Naive thymus-derived CD8-positive, alpha-beta T cell (primary cell): ENCODE data around the gene RARB. TPM values are rescaled to one million over a fixed set of nuclear protein-coding genes. Genes with fewer than 3 reads are reported as not detected.
A peak's percentile ranks its signal among the peaks of the same experiment; 100 is the strongest.

Experiments used
- ATAC-seq, 2 donors: fragments of 150-1000 bp; cut with Tn5 transposase in 1 of 2; sonication (Bioruptor Pico), chemical (Tn5 transposase) in 1 of 2; 1 replicate in 1 of 2; 2 replicates in 1 of 2; pipeline ENCODE4 v1.10.0; 2021; ENCODE audit warnings: mild to moderate bottlenecking in 2 of 2, moderate library complexity in 2 of 2
- POLR2A ChIA-PET: fragments of 350-600 bp; sonication (Branson Sonifier 250); formaldehyde crosslinking; loops from one replicate; lab custom pipeline; 2021; ENCODE audit warnings: antibody characterized with exemption; lab: Charles Lee
- DNase-seq, 10 donors: peaks; one replicate each; pipeline versions ENCODE4 v3.0.0 to v3.0.0-alpha.2; 2020 to 2022
- H3K27ac Mint-ChIP-seq, 10 donors: one replicate each; pipeline ENCODE4 v1.8.0; 2020 to 2022; ENCODE audit warnings: mild to moderate bottlenecking in 10 of 10, mixed read lengths in 10 of 10, moderate library complexity in 4 of 10, inconsistent platforms in 1 of 10
- H3K27me3 Mint-ChIP-seq, 5 donors: one replicate each; pipeline ENCODE4 v1.8.0; 2021 to 2022; ENCODE audit warnings: mixed read lengths in 5 of 5
- H3K36me3 Mint-ChIP-seq, 3 donors: one replicate each; pipeline ENCODE4 v1.8.0; 2020 to 2022; ENCODE audit warnings: mixed read lengths in 3 of 3, mild to moderate bottlenecking in 2 of 3, inconsistent platforms in 1 of 3
- H3K4me1 Mint-ChIP-seq, 4 donors: one replicate each; pipeline ENCODE4 v1.8.0; 2021 to 2022; ENCODE audit warnings: mixed read lengths in 4 of 4
- H3K4me3 Mint-ChIP-seq, 10 donors: one replicate each; pipeline ENCODE4 v1.8.0; 2020 to 2022; ENCODE audit warnings: mild to moderate bottlenecking in 10 of 10, mixed read lengths in 10 of 10, moderate library complexity in 6 of 10, inconsistent platforms in 1 of 10
- H3K9me3 Mint-ChIP-seq, 9 donors: one replicate each; pipeline ENCODE4 v1.8.0; 2020 to 2022; ENCODE audit warnings: mixed read lengths in 9 of 9, mild to moderate bottlenecking in 3 of 9, inconsistent platforms in 1 of 9, moderate library complexity in 1 of 9
- polyA plus RNA-seq, 3 donors: library from polyadenylated mRNA; unstranded; fragments of 300-500 nt; fragmentation: Illumina TruSeq; gene quantifications; one replicate each; pipeline ENCODE4 v1.2.3, GENCODE V29; 2021
- total RNA-seq, 8 experiments: library from RNA in 2 of 8; stranded (reverse) in 2 of 8; gene quantifications; one replicate each; pipeline ENCODE4 v1.2.3 and lab custom pipeline; 2021 to 2026

The RARB gene
- total and polyA plus RNA-seq, 5 experiments from 2014 or later: 0.09 TPM; not detected in 4

DNA sequence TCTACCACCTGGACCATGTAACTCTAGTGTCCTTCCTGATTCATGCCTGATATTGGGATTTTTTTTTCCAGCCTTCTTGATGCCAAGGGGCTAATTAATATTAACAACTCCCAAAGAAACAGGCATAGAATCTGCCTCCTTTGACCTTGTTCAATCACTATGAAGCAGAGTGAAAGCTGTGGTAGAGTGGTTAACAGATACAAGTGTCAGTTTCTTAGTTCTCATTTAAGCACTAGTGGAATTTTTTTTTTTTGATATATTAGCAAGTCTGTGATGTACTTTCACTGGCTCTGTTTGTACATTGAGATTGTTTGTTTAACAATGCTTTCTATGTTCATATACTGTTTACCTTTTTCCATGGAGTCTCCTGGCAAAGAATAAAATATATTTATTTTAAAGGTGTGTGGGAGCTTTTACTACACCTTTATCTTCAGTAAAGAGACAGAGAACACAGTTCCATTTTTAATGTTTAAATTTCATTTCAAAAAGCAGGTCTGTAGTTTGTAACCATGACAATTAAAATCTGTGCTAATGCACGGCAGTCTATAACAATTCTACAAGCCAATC lies 169.6 kb downstream of the RARB start:
- H3K27ac Mint-ChIP-seq: peak overlapping the region in 4 of 10 donors; percentile 22 to 63 (median 40)
- no peaks in the 10 kb centered on the region for H3K9me3 Mint-ChIP-seq
- H3K4me3 Mint-ChIP-seq: no peak overlapping the region
- H3K36me3 Mint-ChIP-seq: peaks cover 3 to 65% (median 4%) of the 10 kb centered on the region in 3 donors
- POLR2A ChIA-PET: no interaction called here
- peaks cover 0 to 7% (median 5%) of the 10 kb centered on the region in 4 donors for H3K4me1 Mint-ChIP-seq
- no peak for DNase-seq
- no peak for ATAC-seq
- no peaks in the 10 kb centered on the region for H3K27me3 Mint-ChIP-seq

DNA sequence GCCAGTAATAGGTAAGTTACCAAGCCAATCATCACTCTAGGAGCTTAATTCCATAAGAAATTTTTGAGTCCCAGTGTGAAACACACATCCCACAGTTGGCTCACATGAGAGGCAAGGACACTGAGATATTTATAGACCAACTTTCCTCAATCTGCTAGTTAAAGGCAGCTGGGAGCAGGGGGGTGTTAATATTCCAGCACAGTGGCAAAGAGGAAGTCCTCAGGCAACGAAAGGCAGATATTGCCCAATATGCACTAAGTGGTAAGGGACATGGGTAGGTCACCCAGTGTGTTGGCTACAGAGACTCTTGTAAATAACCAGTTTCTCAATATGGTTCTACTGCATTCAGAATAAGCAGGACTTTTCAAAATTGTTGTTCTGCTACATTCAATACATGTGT lies 175.6 kb downstream of the RARB start:
- ATAC-seq (no peak), DNase-seq (no peak)
- Mint-ChIP-seq H3K4me3 (no peak overlapping the region), H3K9me3 (no peaks in the 10 kb centered on the region), H3K4me1 (peaks cover 0 to 7% (median 1%) of the 10 kb centered on the region in 4 donors), H3K27ac (peak overlapping the region in 7 of 10 donors; percentile 15 to 79 (median 50)), H3K27me3 (no peaks in the 10 kb centered on the region), H3K36me3 (peaks cover 2 to 92% (median 21%) of the 10 kb centered on the region in 3 donors)
- POLR2A ChIA-PET: no interaction called here

DNA sequence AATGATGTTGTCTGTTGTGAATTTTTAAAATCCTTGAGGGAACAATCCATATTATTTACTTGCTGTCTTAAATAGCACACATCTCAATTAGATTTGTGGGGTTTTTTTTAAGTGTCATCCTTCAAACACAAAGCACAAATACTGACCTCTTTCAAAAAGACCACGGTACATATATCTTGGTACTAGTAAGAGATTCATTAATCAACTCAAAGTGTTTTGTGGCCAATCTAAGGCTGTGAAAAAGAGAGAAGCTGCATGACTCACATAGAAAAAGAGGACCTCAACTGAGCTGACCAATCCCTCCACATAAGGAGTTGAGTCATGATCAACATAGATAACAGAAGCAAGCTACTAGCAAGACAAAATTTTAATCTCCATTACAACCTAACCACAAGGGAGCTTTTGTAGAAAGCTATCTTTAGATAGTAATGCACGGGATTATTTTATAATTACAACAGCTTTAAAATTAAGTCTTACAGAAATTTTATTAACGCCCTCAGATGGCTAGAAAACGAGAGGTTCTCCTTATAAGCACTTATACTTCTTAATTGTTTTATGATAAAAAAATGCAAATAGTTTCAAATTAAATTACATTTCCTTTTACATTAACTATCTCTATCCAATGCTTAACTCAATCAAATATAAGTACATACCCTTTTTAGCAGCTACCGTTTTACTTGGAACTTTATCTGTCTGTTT lies 176.2 kb downstream of the RARB start:
- H3K27ac Mint-ChIP-seq: peak overlapping the region in 6 of 10 donors; percentile 17 to 75 (median 51)
- peaks cover 0 to 7% (median 1%) of the 10 kb centered on the region in 4 donors for H3K4me1 Mint-ChIP-seq
- ATAC-seq (no peak), DNase-seq (no peak)
- H3K4me3 Mint-ChIP-seq: no peak overlapping the region
- H3K9me3 Mint-ChIP-seq: no peaks in the 10 kb centered on the region
- no peaks in the 10 kb centered on the region for H3K27me3 Mint-ChIP-seq
- POLR2A ChIA-PET: no interaction called here
- peaks cover 0 to 90% (median 21%) of the 10 kb centered on the region in 3 donors for H3K36me3 Mint-ChIP-seq

DNA sequence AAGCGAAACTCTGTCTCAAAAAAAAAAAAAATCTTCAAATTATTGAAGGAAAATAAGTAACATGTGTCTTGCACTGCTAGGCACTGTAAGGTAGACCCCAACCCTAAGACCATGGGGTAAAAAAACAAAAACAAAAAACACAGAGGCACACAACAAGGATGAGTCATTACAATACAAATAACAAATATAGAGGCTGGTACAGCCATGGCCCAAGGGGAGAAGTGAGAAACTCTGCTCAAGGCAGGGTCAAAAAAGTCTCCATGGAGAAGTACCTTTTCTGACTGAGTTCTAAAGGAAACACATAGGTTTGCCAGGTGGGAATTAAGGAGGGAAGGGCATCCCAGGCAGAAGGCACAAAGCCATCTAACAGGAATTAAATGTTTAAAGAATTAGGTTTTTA lies 182.1 kb downstream of the RARB start:
- Mint-ChIP-seq H3K4me3 (no peak overlapping the region), H3K4me1 (peaks cover 0 to 8% (median 3%) of the 10 kb centered on the region in 4 donors), H3K36me3 (peaks cover 6 to 86% (median 25%) of the 10 kb centered on the region in 3 donors), H3K9me3 (no peaks in the 10 kb centered on the region), H3K27me3 (no peaks in the 10 kb centered on the region), H3K27ac (peak overlapping the region in 9 of 10 donors; percentile 5 to 68 (median 41))
- no peak for ATAC-seq
- no peak for DNase-seq
- POLR2A ChIA-PET: no interaction called here

DNA sequence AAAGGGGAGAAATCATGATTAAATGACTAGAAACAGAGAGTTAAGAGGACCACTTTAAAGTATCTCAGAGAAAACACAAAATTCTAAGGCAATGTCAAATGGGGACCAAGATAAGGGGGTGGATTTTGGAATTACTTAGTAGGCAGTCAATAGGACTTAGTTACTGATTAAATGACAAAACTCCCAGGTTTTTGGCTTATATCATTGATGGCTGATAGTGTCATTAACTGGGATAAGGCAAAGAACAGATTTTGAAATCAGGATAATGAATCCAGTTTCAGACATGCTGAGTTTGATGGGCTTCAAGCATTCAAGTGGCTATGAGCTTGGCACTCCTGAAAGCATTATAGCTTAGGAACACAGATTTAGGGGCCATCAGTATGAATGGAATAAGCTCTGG lies 182.7 kb downstream of the RARB start:
- POLR2A ChIA-PET: no interaction called here
- peaks cover 0 to 8% (median 3%) of the 10 kb centered on the region in 4 donors for H3K4me1 Mint-ChIP-seq
- H3K27ac Mint-ChIP-seq: peak overlapping the region in 9 of 10 donors; percentile 7 to 68 (median 20)
- DNase-seq (no peak), ATAC-seq (no peak)
- peaks cover 6 to 85% (median 22%) of the 10 kb centered on the region in 3 donors for H3K36me3 Mint-ChIP-seq
- H3K27me3 Mint-ChIP-seq: no peaks in the 10 kb centered on the region
- no peak overlapping the region for H3K4me3 Mint-ChIP-seq
- no peaks in the 10 kb centered on the region for H3K9me3 Mint-ChIP-seq

DNA sequence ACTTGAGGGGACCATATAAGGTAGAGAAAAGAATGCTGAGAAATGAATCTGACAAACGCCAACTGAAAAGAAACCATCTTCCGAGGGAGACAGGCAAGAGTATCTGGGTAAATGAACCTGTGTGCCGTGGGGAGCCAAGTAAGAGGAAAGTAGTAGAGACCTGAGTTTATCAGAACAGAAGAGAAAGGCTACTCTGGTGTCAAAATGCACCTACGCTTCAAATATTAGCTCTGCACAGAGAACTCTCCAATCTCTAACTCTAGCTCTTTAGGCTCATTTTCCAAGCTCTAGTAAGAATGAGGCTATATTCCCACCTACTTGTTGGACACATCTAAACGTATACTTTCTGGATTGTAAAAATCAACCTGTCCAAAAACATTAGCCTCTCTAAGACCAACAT lies 183.1 kb downstream of the RARB start:
- DNase-seq (no peak), ATAC-seq (no peak)
- Mint-ChIP-seq H3K4me1 (peaks cover 0 to 8% (median 3%) of the 10 kb centered on the region in 4 donors), H3K27me3 (no peaks in the 10 kb centered on the region), H3K4me3 (no peak overlapping the region), H3K9me3 (no peaks in the 10 kb centered on the region), H3K36me3 (peaks cover 6 to 83% (median 20%) of the 10 kb centered on the region in 3 donors), H3K27ac (peak overlapping the region in 5 of 10 donors; percentile 12 to 68 (median 41))
- POLR2A ChIA-PET: no interaction called here

DNA sequence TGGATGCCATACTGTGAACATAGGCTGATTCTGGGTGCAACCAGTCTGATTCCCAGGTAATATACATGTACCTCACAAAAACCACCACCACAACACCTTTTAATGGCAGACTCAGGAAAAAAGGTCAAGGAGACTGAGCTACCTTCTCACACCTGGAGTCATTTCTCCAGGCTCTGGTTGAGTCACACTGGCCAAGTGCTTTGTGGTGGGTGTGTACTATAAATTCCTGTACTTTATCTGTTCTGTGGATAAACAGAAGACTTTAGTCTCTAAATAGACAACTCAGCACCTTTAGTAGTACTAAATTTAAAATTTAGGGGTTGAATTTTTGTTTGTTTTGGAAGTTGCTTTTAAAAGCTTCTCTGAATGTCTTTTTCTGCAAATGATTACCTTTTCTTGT lies 190.0 kb downstream of the RARB start:
- Mint-ChIP-seq H3K4me1 (peaks cover 0 to 5% (median 2%) of the 10 kb centered on the region in 4 donors), H3K27ac (peak overlapping the region in 6 of 10 donors; percentile 6 to 69 (median 46)), H3K4me3 (no peak overlapping the region), H3K36me3 (peaks cover 4 to 83% (median 19%) of the 10 kb centered on the region in 3 donors), H3K9me3 (no peaks in the 10 kb centered on the region), H3K27me3 (no peaks in the 10 kb centered on the region)
- POLR2A ChIA-PET: no interaction called here
- DNase-seq (no peak), ATAC-seq (no peak)

DNA sequence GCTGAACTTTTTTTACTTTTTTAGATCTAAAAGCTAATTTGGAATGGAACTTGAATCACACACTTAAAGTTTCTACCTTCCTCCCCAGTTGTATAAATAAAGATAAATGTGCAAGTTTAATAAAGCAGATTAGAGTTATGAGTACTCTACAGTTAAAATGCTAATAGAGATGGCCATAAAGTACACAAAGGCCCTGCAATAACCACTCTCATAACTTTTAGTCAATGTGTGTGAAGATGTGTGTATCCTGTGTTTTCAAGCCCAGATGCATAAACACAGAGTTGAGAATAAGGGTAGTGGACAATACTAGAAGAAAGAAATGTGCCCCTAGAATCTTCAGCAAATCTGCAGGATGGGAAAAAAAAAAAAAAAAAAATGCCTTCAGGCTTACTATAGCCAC lies 191.3 kb downstream of the RARB start:
- DNase-seq: no peak
- H3K4me1 Mint-ChIP-seq: peaks cover 0 to 5% (median 2%) of the 10 kb centered on the region in 4 donors

DNA sequence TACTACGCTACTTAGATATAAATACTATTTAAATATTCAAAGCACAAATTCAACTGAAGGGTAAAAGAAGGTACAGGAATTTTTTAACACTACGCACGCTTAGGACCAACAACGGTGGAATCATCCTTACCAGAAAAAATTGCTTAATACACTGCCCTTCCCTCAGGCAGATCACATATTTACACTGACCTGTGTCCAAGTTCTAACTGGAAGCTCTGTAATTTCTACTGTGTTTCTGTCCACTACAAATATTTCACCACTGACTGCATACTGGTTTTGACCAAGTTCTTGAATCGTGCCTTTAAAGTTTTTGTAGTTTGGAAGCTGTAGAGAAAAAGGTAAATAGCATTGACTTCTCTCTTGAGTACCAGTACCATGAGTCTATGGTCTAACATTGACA lies 192.4 kb downstream of the RARB start:
- peaks cover 4 to 87% (median 25%) of the 10 kb centered on the region in 3 donors for H3K36me3 Mint-ChIP-seq
- H3K4me3 Mint-ChIP-seq: no peak overlapping the region
- POLR2A ChIA-PET: no interaction called here
- no peaks in the 10 kb centered on the region for H3K9me3 Mint-ChIP-seq
- H3K27ac Mint-ChIP-seq: peak overlapping the region in 4 of 10 donors; percentile 14 to 81 (median 66)
- no peak for ATAC-seq
- H3K27me3 Mint-ChIP-seq: no peaks in the 10 kb centered on the region
- DNase-seq: no peak
- peaks cover 0 to 5% (median 2%) of the 10 kb centered on the region in 4 donors for H3K4me1 Mint-ChIP-seq

More for the DNA sequence above, 191.3 kb downstream of the RARB start:
- peak overlapping the region in 6 of 10 donors; percentile 6 to 60 (median 39) for H3K27ac Mint-ChIP-seq
- no peak overlapping the region for H3K4me3 Mint-ChIP-seq
- POLR2A ChIA-PET: no interaction called here
- peaks cover 4 to 84% (median 23%) of the 10 kb centered on the region in 3 donors for H3K36me3 Mint-ChIP-seq
- ATAC-seq: no peak
- H3K27me3 Mint-ChIP-seq: no peaks in the 10 kb centered on the region
- no peaks in the 10 kb centered on the region for H3K9me3 Mint-ChIP-seq

DNA sequence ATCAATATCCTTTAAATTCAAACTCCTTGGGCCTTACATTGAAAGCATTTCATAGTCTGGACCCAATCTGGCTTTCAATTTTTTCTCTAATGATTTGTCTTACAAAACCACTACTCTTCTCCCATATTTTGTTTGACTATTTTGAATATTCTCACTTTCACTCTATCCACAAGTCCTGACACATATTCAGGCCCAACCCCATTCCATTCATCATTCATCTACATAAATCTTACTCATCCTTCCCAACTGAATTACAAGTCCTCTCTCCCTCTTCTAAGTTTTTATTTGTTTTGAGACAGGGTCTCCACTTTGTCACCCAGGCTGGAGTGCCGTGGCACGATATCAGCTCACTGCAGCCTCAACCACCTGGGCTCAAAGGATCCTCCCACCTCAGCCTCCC lies 193.0 kb downstream of the RARB start:
- POLR2A ChIA-PET: no interaction called here
- no peak for DNase-seq
- Mint-ChIP-seq H3K27me3 (no peaks in the 10 kb centered on the region), H3K36me3 (peaks cover 4 to 87% (median 28%) of the 10 kb centered on the region in 3 donors), H3K4me1 (peaks cover 0 to 5% (median 2%) of the 10 kb centered on the region in 4 donors), H3K4me3 (no peak overlapping the region), H3K27ac (peak overlapping the region in 7 of 10 donors; percentile 5 to 81 (median 61)), H3K9me3 (no peaks in the 10 kb centered on the region)
- ATAC-seq: no peak

DNA sequence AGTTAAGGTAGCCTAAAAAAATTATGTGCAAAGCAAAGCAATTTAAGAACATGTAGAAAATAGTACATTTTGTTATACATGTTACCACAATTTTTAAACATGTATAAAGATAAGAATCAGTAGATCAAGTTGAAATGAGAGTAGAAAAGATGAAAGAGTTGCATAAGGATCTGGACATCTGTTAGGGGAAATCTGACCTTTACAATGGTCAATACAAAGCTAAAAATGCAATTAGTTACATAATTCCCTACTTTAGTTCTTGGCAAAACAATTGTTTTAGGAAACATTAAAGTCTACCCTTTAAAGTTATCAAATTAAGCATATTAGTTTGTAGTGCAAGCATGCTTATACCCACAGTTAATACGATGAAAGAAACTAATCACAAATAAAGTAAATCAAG lies 203.9 kb downstream of the RARB start:
- POLR2A ChIA-PET: no interaction called here
- DNase-seq (no peak), ATAC-seq (no peak)
- H3K4me1 Mint-ChIP-seq: peaks cover 5 to 13% (median 9%) of the 10 kb centered on the region in 4 donors
- no peaks in the 10 kb centered on the region for H3K27me3 Mint-ChIP-seq
- peaks cover 8 to 85% (median 21%) of the 10 kb centered on the region in 3 donors for H3K36me3 Mint-ChIP-seq
- H3K4me3 Mint-ChIP-seq: no peak overlapping the region
- H3K27ac Mint-ChIP-seq: peak overlapping the region in 3 of 10 donors; percentile 2 to 48 (median 4)
- H3K9me3 Mint-ChIP-seq: no peaks in the 10 kb centered on the region

DNA sequence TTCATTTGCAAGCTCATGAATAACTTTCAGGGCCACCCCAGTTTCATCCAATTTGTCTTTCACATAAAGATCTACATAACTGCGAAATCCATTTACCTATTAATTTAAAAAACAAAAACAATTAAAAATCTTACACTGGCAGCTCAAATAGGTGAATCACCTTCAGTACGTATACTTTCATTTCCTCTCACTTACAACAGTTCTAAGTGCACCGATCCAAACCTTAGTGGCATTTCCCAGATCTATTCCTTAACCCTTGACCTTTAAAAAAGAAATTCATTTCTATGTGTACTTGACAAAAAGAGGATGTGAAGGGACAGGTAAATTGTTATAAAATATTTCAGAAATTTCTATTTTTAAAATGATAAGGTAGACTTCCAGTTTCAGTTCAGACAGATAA lies 205.9 kb downstream of the RARB start:
- no peak for ATAC-seq
- Mint-ChIP-seq H3K36me3 (peaks cover 8 to 86% (median 25%) of the 10 kb centered on the region in 3 donors), H3K4me3 (no peak overlapping the region), H3K9me3 (no peaks in the 10 kb centered on the region), H3K27me3 (no peaks in the 10 kb centered on the region), H3K27ac (peak overlapping the region in 4 of 10 donors; percentile 31 to 49 (median 34)), H3K4me1 (peaks cover 7 to 14% (median 11%) of the 10 kb centered on the region in 4 donors)
- POLR2A ChIA-PET: interaction anchor here (0.7 kb wide), 1 partner anchor 93 kb away, joined by 3 read pairs; no protein-coding TSS in a partner anchor
- DNase-seq: no peak

DNA sequence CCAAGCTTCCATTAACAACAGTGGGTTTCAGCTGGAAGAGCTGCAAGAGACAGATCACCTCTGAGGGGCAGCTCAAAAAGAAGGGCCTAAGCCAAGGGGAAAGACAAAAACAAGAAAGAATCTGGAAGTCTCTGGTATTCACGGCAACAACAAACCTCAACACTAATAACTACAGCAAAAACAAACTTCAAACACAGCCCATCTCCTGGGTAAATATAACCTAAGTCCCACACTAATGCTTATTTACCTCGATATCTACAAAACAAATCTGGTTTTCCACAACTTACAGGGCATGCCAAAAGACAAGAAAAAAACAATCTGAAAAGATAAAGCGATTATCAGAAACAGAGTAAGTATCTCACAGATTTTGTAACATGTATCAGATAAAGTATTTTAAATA lies 207.0 kb downstream of the RARB start:
- ATAC-seq (no peak), DNase-seq (no peak)
- H3K4me3 Mint-ChIP-seq: no peak overlapping the region
- peaks cover 4 to 88% (median 21%) of the 10 kb centered on the region in 3 donors for H3K36me3 Mint-ChIP-seq
- peaks cover 7 to 16% (median 11%) of the 10 kb centered on the region in 4 donors for H3K4me1 Mint-ChIP-seq
- H3K9me3 Mint-ChIP-seq: no peaks in the 10 kb centered on the region
- POLR2A ChIA-PET: no interaction called here
- H3K27me3 Mint-ChIP-seq: no peaks in the 10 kb centered on the region
- H3K27ac Mint-ChIP-seq: peak overlapping the region in 6 of 10 donors; percentile 15 to 88 (median 50)
